OCI-LY1 (cell line): ENCODE results near the gene NEK1.

Experiments
- CTCF ChIP-seq: fragments of 200-600 bp; sonication (generic), shearing (Covaris generic); IDR thresholded peaks from 2 replicates; pipeline ENCODE4 v1.5.1; 2017; ENCODE audit warnings: mild to moderate bottlenecking, antibody characterized with exemption, low read length, moderate library complexity, mixed read lengths
- EZH2 ChIP-seq: fragments of 200-600 bp; sonication (generic), shearing (Covaris generic); IDR thresholded peaks from 2 replicates; pipeline ENCODE4 v1.8.0; 2017; ENCODE audit warnings: borderline replicate concordance, mixed run types, mild to moderate bottlenecking, antibody characterized with exemption, low read length, moderate library complexity, mixed read lengths

- no peak for TF ChIP-seq CTCF
- no peak for TF ChIP-seq EZH2
Observed at GRCh38 chr4:169348541-169348940, 263.8 kb downstream of the NEK1 start.
